Right renal cortex interstitium (tissue), 3 donors: Measurements from ENCODE around the gene FLT4. TPM values are rescaled to one million over a fixed set of nuclear protein-coding genes. Genes with fewer than 3 reads are reported as not detected.
"Not testable (repeated sequence)": the region's sequence is repeated elsewhere in the genome, so short reads cannot be mapped to it uniquely, and the experiment has no call there.

Experiments used
- DNase-seq, 3 donors: peaks; one replicate each; pipeline ENCODE4 v3.0.0-alpha.2; 2013; ENCODE audit warnings: low read depth in 3 of 3, low spot score in 2 of 3
- polyA plus RNA-seq, 3 donors: library from polyadenylated mRNA; unstranded; fragments of 120-200 nt; gene quantifications; one replicate each; pipeline ENCODE4 v1.2.1, GENCODE V29; 2013; ENCODE audit not compliant: insufficient read length in 3 of 3

Gene FLT4
- 10 to 100 TPM; 21.8 to 24.7 (median 24.5) TPM for polyA plus RNA-seq

DNA sequence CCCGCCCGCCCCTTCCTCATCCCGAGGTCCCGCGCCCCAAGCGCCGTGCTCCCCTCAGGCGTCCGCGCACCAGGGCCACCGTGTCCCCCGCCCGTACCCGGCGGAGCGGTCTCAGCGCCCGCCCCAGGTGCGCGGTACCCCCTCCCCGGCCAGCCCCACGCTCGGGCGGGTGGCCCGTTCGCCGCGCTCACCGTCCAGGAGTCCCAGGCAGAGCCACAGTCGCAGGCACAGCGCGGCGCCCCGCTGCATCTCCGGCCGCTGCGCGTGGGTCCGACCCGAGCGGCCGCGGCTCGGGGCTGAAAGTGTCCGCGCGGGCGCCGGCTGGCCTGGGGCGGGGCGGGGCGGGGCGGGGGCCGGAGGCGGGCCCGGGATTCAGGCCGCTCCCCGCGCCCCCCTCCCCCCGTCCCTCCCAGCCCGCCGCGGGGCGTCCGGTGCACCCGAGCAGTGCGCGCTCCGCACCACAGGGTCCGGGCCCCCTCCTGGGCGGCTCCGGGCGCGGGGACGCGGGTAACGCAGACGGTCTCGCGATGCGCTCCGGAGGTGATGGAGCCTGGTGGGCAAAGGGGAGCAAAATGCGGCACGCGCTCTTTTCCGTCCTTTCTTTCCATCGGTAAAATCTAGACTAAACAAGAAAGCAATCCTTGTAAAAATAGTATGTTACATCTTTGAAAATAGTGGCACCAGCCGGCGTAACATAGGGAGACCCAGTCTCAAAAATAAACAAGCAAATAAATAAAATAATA lies at the start of gene FLT4:
Gene FLT4 (minus strand): TSS at position 304 of the 743 bp plus-strand sequence. CDS start 55 bp downstream, at position 249.
- DNase-seq = no peak

DNA sequence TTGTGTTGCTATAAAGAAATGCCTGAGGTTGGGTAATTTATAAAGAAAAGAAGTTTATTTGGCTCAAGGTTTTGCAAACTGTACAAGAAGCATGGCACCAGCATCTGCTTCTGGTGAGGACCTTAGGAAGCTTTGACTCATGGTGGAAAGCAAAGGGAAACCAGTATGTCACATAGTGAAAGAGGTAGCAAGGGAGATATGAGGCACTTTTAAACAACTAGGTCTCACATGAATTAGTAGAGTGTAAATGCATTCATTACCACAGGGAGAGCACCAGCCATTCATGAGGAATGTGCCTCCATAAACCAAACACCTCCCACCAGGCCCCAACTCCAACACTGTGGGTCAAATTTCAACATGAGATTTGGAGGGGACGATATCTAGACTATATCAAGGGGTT lies 49.6 kb upstream of the FLT4 start:
- no peak for DNase-seq

DNA sequence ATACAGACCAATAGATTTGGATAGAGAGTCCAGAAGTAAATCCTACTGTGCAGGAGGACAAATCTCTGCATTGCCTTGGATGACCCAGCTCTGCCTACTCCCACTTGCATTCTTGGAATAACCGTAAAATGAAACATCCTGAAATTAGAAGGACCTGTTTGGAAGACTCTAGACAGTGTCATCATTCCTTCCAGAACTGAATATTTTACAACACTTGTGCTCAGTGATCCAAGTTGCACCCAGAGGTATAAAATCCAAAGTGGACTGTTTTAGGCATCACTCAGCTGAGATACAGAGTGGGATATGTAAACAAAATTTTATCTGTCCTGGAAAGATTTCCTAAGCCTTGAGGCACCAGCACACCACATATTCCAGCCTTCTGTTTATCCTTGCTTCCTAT lies 46.7 kb upstream of the FLT4 start:
- DNase-seq = no peak

GRCh38 chr5:180692429-180692828 lies 43.0 kb upstream of the FLT4 start:
- DNase-seq = no peak

DNA sequence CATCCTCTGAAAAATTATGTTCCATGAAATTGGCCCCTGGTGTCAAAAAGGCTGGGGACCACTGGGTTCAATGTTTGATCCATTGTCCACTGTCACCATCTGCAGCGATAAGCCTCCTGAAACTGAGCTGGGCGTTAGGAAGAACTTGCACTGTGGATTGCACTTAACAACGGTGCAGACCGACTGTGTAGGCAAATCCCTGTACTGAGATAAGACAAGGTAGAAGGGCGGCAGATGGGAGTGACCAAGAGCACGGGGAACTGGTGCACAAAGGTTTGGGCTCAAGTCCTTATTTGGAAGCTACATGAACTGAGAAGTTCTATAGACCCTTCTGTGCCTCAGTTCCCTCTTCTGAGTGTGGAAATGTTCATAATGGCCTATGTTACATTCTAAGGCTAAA lies 41.6 kb upstream of the FLT4 start:
- DNase-seq = no peak

GRCh38 chr5:180690562-180690961 lies 41.2 kb upstream of the FLT4 start:
- DNase-seq = no peak

DNA sequence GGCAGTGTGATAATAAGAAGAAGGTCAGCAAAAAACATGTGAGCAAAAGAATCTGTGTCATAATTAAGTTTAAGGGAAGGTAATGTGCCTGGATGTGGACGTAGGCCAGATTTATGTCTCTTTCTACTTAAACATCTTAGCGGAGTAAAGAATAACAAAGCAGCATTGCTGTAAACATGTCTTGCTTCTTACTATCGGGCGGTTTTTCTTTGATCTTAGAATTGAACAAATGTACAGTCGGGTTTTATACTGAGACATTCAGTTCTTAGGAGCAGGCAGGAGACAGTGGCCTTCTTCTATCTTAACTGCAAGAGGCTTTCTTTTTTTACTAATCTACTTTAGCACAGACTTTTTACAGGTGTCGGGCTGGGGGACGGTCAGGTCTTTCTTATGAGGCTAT lies 40.4 kb upstream of the FLT4 start:
- no peak for DNase-seq

GRCh38 chr5:180689071-180689694 lies 39.8 kb upstream of the FLT4 start:
- DNase-seq = no peak

GRCh38 chr5:180688330-180689070 lies 39.1 kb upstream of the FLT4 start:
- no peak for DNase-seq

GRCh38 chr5:180686799-180687198 lies 37.4 kb upstream of the FLT4 start:
- not testable (repeated sequence) for DNase-seq

- DNase-seq = no peak
These were observed 35.3 kb upstream of the FLT4 start for GRCh38 chr5:180684623-180685161.

DNA sequence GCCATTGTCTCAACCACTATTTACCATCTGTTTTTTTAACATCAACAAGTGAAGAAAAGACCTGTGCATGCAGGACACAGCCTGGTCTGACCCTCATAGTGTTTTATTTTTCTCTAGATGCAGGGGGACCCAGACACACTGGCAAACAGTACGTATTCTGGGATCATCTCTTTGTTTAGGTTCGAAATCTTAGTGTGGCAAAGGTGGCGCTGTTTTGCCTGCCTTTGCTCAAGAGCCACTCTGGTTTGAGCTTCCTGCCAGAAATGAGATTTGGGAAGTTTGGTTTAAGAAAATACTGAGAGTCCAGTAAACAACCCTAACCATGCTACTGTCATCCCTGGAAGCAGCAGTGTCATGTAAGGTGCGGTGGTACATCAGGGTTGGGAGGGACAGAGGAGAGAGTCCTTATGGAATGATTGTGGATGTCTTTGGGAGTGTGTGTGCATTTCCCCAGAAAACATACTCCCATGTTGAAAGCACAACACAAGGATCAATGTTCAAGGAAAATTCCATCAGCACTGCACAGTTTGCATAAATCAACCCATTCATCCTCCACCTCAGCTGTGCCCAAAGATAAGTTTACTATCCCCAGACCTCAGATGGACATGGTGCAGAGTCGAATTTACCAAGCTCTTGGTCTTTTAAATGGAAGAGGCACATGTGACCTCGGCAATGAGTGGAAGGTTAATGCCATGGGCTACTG lies 34.0 kb upstream of the FLT4 start:
- DNase-seq = no peak

- DNase-seq = no peak
These were observed 33.2 kb upstream of the FLT4 start for GRCh38 chr5:180682560-180682959.

DNA sequence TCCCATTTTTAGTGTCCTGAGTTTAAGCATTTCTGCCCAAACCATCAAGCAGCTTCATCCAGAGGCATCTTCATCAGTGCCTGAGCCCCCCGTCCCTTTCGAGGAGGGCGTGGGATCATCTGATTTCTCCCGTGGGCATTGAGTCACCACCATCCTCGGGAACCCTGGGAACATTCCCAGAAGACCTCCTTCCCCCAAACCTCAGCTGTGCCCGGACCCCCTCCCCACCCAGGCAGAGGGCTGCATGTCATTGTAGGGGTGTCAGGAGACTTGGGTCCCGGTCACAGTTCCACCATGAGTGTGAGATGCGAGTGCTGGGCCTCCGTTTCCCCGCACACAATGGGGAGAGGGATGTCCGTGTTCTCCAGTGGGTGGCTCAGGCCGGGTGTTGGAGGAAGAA lies 32.6 kb upstream of the FLT4 start:
- DNase-seq = not testable (repeated sequence)

DNA sequence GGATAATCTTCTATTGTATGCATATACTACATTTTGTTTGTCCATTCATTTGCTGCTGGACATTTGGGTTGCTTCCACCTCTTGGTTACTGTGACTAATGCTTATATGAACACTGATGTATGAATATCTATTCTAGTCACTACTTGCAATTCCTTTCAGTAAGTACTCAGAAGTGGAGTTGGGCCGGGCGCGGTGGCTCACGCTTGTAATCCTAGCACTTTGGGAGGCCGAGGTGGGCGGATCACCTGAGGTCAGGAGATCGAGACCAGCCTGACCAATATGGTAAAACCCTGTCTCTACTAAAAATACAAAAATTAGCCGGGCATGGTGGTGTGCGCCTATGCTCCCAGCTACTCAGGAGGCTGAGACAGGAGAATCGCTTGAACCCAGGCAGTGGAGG lies 28.9 kb upstream of the FLT4 start:
- not testable (repeated sequence) for DNase-seq

DNA sequence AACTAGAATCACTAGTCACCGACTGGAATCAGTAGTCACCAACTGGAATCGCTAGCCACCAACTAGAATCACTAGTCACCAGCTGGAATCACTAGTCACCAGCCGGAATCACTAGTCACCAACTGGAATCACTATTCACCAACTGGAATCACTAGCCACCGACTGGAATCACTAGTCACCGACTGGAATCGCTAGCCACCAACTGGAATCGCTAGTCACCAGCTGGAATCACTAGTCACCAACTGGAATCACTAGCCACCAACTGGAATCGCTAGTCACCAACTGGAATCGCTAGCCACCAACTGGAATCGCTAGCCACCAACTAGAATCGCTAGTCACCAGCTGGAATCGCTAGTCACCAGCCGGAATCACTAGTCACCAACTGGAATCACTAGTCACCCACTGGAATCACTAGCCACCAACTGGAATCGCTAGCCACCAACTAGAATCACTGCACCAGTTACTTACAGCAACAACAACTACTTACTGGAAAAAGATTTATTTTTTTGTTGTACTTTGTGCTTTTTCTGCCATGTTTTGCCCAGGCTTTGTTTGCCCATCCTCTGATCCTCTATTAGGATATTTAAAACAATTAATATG lies 25.7 kb upstream of the FLT4 start:
- DNase-seq = no peak

- DNase-seq = not testable (repeated sequence)
These were observed 24.7 kb upstream of the FLT4 start for GRCh38 chr5:180674090-180674475.

DNA sequence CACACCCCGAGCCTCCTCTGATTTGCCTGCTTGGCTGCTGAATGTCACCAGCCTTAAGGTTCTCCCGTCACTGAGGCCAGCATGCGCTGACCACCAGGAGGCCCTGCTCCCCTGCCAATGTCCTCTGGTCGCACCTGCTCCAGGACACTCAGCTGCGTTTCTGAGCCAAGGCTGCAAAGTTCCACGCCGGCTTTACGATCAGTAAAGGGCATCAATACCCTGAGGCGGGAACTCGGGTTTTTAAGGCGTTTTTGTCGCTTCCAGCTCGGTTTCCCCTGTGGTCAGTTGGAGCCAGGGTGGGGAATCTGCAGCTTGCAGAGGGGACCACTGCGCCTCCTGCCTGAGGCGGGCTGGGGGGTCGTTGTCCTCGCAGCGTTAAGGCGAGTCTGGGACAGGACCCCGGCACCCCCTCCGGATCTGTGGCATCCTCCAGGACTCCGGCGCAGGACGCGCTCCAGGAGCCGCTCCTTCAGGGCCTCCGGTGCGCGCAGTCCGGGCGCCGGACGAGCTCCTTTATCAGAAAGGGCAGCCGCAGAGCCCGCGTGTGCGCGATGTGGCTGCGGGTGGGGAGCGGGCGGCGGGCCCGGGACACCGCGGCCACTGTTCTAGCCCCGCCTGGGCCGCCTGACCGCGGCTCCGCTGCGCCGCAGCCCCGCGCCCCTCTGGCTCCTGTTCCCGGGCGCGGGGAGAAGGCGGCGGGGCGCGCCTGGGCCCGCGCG lies 24.1 kb upstream of the FLT4 start:
- no peak for DNase-seq

DNA sequence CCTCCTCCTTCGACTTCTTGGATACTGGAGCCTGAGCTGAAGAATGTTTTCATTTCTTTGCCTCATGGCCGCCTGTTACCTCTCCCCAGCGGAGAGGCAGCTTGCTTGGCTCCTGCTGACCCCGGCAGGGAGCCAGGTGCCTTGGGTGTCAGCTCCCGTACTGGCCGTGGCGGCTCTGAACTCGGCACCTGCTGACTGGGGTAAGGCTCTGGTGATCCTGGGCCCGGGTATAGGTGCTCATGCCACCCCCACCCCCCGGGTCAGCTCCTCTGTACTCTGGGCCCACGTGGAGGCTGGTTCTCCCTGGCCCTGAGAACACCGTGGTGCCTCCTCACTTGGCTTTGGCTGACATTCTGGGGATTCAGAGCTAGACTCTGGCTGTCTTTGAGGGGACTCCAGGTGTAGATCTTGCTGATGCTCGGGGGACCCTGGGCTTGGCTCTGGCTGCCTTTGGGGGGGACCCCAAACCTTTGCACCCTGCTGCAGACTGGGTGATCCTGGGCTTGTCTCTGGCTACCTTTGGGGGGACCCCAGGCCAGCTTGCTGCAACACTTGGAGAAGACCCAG lies 22.6 kb upstream of the FLT4 start:
- DNase-seq = not testable (repeated sequence)
